Endothelial cell (in vitro differentiated cells): ENCODE data around the gene CD14. TPM values are rescaled to one million over a fixed set of nuclear protein-coding genes. Genes with fewer than 3 reads are reported as not detected.

ENCODE experiments used
- DNase-seq: peaks from one replicate; pipeline ENCODE4 v3.0.0; 2021; ENCODE audit warnings: low spot score
- H3K27ac Mint-ChIP-seq: one replicate; pipeline ENCODE4 v1.8.0; 2021; ENCODE audit warnings: mixed read lengths, inconsistent platforms; ENCODE audit not compliant: unreplicated experiment
- H3K27me3 Mint-ChIP-seq: one replicate; pipeline ENCODE4 v1.8.0; 2021; ENCODE audit warnings: mild to moderate bottlenecking, moderate library complexity, mixed read lengths, inconsistent platforms; ENCODE audit not compliant: unreplicated experiment
- H3K36me3 Mint-ChIP-seq: one replicate; pipeline ENCODE4 v1.8.0; 2021; ENCODE audit warnings: mild to moderate bottlenecking, low read depth, mixed read lengths, inconsistent platforms; ENCODE audit not compliant: unreplicated experiment
- H3K4me1 Mint-ChIP-seq: one replicate; pipeline ENCODE4 v1.8.0; 2021; ENCODE audit warnings: mild to moderate bottlenecking, mixed read lengths, inconsistent platforms; ENCODE audit not compliant: unreplicated experiment
- H3K4me3 Mint-ChIP-seq: one replicate; pipeline ENCODE4 v1.8.0; 2021; ENCODE audit warnings: mild to moderate bottlenecking, mixed read lengths, inconsistent platforms; ENCODE audit not compliant: unreplicated experiment
- H3K9me3 Mint-ChIP-seq: one replicate; pipeline ENCODE4 v1.8.0; 2021; ENCODE audit warnings: mixed read lengths, inconsistent platforms; ENCODE audit not compliant: unreplicated experiment
- microRNA-seq: library from miRNA; unstranded; fragments of <30 nt; microRNA quantifications from one replicate; pipeline ENCODE4, GENCODE V29; 2020; ENCODE audit not compliant: unreplicated experiment
- total RNA-seq: library from RNA; stranded (reverse); fragmentation: NEBNext Ultra II Directional; extraction: Animal tissue kit (Norgen Biotek cat#: 25700); gene quantifications from one replicate; pipeline ENCODE4 v1.2.1, GENCODE V29; 2021; ENCODE audit not compliant: unreplicated experiment
- TF ChIP-seq, protein P1 (sequence below): fragments of 200-600 bp; sonication (generic); IDR thresholded peaks from one replicate; pipeline ENCODE4 v1.5.0; 2021; ENCODE audit warnings: antibody characterized with exemption; ENCODE audit not compliant: unreplicated experiment

Gene CD14
- total RNA-seq, 1 donor from 2014 or later, result not detected

DNA sequence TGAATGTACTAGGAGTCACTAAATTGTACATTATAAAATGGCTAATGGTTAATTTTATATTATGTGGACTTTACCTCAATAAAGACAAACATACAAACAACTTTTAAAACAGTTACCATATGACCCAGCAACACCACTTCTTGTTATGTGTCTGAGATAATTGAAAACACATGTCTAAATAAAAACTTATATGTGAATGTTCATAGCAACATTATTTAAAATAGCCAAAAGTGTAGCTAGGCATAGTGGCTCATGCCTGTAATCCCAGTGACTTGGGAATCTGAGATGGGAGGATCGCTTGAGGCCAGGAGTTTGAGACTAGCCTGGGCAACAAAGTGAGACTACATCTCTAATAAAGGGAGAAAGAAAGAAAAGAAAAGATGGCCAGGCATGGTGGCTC is 45.5 kb downstream of the CD14 start:
- DNase-seq, result no peak
- Mint-ChIP-seq H3K4me1 (no peaks in the 10 kb centered on the region), H3K27me3 (no peaks in the 10 kb centered on the region), H3K4me3 (no peak overlapping the region), H3K27ac (no peak overlapping the region), H3K36me3 (no peaks in the 10 kb centered on the region), H3K9me3 (no peaks in the 10 kb centered on the region)
- TF ChIP-seq, protein P1, sequence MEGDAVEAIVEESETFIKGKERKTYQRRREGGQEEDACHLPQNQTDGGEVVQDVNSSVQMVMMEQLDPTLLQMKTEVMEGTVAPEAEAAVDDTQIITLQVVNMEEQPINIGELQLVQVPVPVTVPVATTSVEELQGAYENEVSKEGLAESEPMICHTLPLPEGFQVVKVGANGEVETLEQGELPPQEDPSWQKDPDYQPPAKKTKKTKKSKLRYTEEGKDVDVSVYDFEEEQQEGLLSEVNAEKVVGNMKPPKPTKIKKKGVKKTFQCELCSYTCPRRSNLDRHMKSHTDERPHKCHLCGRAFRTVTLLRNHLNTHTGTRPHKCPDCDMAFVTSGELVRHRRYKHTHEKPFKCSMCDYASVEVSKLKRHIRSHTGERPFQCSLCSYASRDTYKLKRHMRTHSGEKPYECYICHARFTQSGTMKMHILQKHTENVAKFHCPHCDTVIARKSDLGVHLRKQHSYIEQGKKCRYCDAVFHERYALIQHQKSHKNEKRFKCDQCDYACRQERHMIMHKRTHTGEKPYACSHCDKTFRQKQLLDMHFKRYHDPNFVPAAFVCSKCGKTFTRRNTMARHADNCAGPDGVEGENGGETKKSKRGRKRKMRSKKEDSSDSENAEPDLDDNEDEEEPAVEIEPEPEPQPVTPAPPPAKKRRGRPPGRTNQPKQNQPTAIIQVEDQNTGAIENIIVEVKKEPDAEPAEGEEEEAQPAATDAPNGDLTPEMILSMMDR, result no peak

Small RNA genes lying within 50 kb of the gene (microRNA-seq; reads per million reads assigned to microRNA genes)
- 1.1 reads per million, percentile 14 among the genes with 10 or more reads in this experiment for gene MIR3655

Other genes starting within 250 kb of the CD14 start
- gene ANKHD1, start 231.3 kb downstream of the CD14 start, total RNA-seq, result 138 TPM
- 16.4 TPM for gene EIF4EBP3, start 85.5 kb downstream of the CD14 start, total RNA-seq
- 17.1 TPM for gene SRA1, start 75.7 kb downstream of the CD14 start, total RNA-seq
- gene APBB3, start 68.6 kb downstream of the CD14 start, total RNA-seq, result 24.6 TPM
- 91.2 TPM for gene SLC35A4, start 68.3 kb downstream of the CD14 start, total RNA-seq
- gene TMCO6, start 6.3 kb upstream of the CD14 start, total RNA-seq, result 22.7 TPM
- 56.0 TPM for gene NDUFA2, start 14.5 kb upstream of the CD14 start, total RNA-seq
- gene IK, start 14.7 kb upstream of the CD14 start, total RNA-seq, result 76.1 TPM
- gene WDR55, start 31.7 kb upstream of the CD14 start, total RNA-seq, result 28.5 TPM
- gene DND1, start 40.4 kb upstream of the CD14 start, total RNA-seq, result 1.8 TPM
- 75.0 TPM for gene HARS1, start 58.2 kb upstream of the CD14 start, total RNA-seq
- gene HARS2, start 58.3 kb upstream of the CD14 start, total RNA-seq, result 37.0 TPM
- gene ZMAT2, start 67.3 kb upstream of the CD14 start, total RNA-seq, result 51.0 TPM
- gene PCDHA1, start 153.0 kb upstream of the CD14 start, total RNA-seq, result 0.13 TPM
- 4.2 TPM for gene PCDHA2, start 161.7 kb upstream of the CD14 start, total RNA-seq
- gene PCDHA3, start 167.9 kb upstream of the CD14 start, total RNA-seq, result 2.6 TPM
- gene PCDHA4, start 173.9 kb upstream of the CD14 start, total RNA-seq, result 9.9 TPM
- gene PCDHA5, start 188.4 kb upstream of the CD14 start, total RNA-seq, result 2.7 TPM
- gene PCDHA6, start 194.8 kb upstream of the CD14 start, total RNA-seq, result 2.3 TPM
- gene PCDHA7, start 201.1 kb upstream of the CD14 start, total RNA-seq, result 2.9 TPM
- 1.6 TPM for gene PCDHA8, start 208.0 kb upstream of the CD14 start, total RNA-seq
- 1.7 TPM for gene PCDHA9, start 215.2 kb upstream of the CD14 start, total RNA-seq
- gene PCDHA10, start 222.7 kb upstream of the CD14 start, total RNA-seq, result 16.9 TPM
- gene PCDHA11, start 235.8 kb upstream of the CD14 start, total RNA-seq, result 7.8 TPM
- 9.7 TPM for gene PCDHA12, start 242.1 kb upstream of the CD14 start, total RNA-seq
- 2.5 TPM for gene PCDHA13, start 248.9 kb upstream of the CD14 start, total RNA-seq